ENCODE data around the gene NPIPA1.
"Not testable (repeated sequence)": the region's sequence is repeated elsewhere in the genome, so short reads cannot be mapped to it uniquely, and the experiment has no call there.

GRCh38 chr16:14910833-14911629 is 26.2 kb upstream of the NPIPA1 start:
- TF ChIP-seq, protein P1, sequence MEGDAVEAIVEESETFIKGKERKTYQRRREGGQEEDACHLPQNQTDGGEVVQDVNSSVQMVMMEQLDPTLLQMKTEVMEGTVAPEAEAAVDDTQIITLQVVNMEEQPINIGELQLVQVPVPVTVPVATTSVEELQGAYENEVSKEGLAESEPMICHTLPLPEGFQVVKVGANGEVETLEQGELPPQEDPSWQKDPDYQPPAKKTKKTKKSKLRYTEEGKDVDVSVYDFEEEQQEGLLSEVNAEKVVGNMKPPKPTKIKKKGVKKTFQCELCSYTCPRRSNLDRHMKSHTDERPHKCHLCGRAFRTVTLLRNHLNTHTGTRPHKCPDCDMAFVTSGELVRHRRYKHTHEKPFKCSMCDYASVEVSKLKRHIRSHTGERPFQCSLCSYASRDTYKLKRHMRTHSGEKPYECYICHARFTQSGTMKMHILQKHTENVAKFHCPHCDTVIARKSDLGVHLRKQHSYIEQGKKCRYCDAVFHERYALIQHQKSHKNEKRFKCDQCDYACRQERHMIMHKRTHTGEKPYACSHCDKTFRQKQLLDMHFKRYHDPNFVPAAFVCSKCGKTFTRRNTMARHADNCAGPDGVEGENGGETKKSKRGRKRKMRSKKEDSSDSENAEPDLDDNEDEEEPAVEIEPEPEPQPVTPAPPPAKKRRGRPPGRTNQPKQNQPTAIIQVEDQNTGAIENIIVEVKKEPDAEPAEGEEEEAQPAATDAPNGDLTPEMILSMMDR (IDR thresholded peaks at IDR 0.05; ENCODE audit: insufficient read depth, low read length) = not testable (repeated sequence)
- not testable (repeated sequence) for TF ChIP-seq GABPA (IDR thresholded peaks at IDR 0.05; ENCODE audit: low read depth); SPI1 (IDR thresholded peaks at IDR 0.05; ENCODE audit: borderline replicate concordance, low read depth); POLR2AphosphoS5 (IDR thresholded peaks at IDR 0.05; ENCODE audit: low read depth); REST (IDR thresholded peaks at IDR 0.05; ENCODE audit: insufficient replicate concordance, low read depth)
